IPS-NIHi7 (cell line): ENCODE data around the gene CENPX.

Source experiments
- DNase-seq: peaks from one replicate; pipeline ENCODE4 v3.0.0; 2012; ENCODE audit warnings: mixed read lengths; ENCODE audit errors: extremely low spot score

The CENPX gene

GRCh38 chr17:82023447-82024241, 966 bp upstream of the CENPX start:
- no peak for DNase-seq

- peak; percentile 99 for DNase-seq
Observed at GRCh38 chr17:82022981-82023446, 336 bp upstream of the CENPX start, which contains the start of gene LRRC45. Gene LRRC45 (plus strand): TSS chr17:82023305. CDS start chr17:82023644, 339 bp downstream.

GRCh38 chr17:82021900-82022309, 773 bp downstream of the CENPX start:
- no peak for DNase-seq

GRCh38 chr17:82021107-82021899, 1.4 kb downstream of the CENPX start:
- DNase-seq: no peak

GRCh38 chr17:82020572-82021106, 2.0 kb downstream of the CENPX start:
- no peak for DNase-seq

GRCh38 chr17:82019690-82020571, 2.7 kb downstream of the CENPX start:
- DNase-seq: peak; percentile 87

GRCh38 chr17:82018989-82019689, 3.5 kb downstream of the CENPX start:
- no peak for DNase-seq

GRCh38 chr17:82018152-82018988, 4.3 kb downstream of the CENPX start:
- DNase-seq: no peak

- DNase-seq: no peak
Observed at GRCh38 chr17:82017612-82018151, 5.0 kb downstream of the CENPX start.

GRCh38 chr17:82016875-82017459, 5.7 kb downstream of the CENPX start:
- DNase-seq: no peak

GRCh38 chr17:82016061-82016874, 6.4 kb downstream of the CENPX start:
- DNase-seq: no peak

GRCh38 chr17:82015311-82015971, 7.2 kb downstream of the CENPX start:
- DNase-seq: no peak

- DNase-seq: no peak
Observed at GRCh38 chr17:82014971-82015310, 7.7 kb downstream of the CENPX start.

- DNase-seq: no peak
Observed at GRCh38 chr17:82014432-82014831, 8.2 kb downstream of the CENPX start.

GRCh38 chr17:82013772-82014321, 8.8 kb downstream of the CENPX start:
- DNase-seq: no peak

- no peak for DNase-seq
Observed at GRCh38 chr17:82013341-82013740, 9.3 kb downstream of the CENPX start.

- DNase-seq: no peak
Observed at GRCh38 chr17:82012640-82013295, 9.9 kb downstream of the CENPX start.
